ENCODE data around the gene KRT1. TPM values are rescaled to one million over a fixed set of nuclear protein-coding genes. Genes with fewer than 3 reads are reported as not detected.

KRT1 gene
- total and polyA plus RNA-seq, 2 donors (not counting 1 experiment from before 2014, with no cell fraction given): not detected

- Histone ChIP-seq H3K4me3 (replicated peaks in 1 of 4; ENCODE audit: control extremely low read depth in 1 of 4, insufficient read depth in 1 of 4, low read depth in 3 of 4, low read length in 4 of 4) (no peak overlapping the region), H3K27me3 (ENCODE audit: control insufficient read depth, insufficient read depth, low read length) (peaks cover 29% of the 10 kb centered on the region), H3K27ac (ENCODE audit: insufficient read depth, low read length) (no peak overlapping the region), H3K36me3 (ENCODE audit: control insufficient read depth, insufficient read depth, low read length) (no peaks in the 10 kb centered on the region), H3K9ac (ENCODE audit: insufficient read depth, low read length) (no peak overlapping the region), H4K20me1 (ENCODE audit: control insufficient read depth, extremely low read depth, insufficient read depth, low read length) (no peaks in the 10 kb centered on the region), H3K4me2 (ENCODE audit: extremely low read depth, insufficient read depth, low read length) (no peak overlapping the region), H3K4me1 (ENCODE audit: control insufficient read depth, extremely low read depth, insufficient read depth, low read length) (no peaks in the 10 kb centered on the region), H3K79me2 (ENCODE audit: control insufficient read depth, insufficient read depth, low read length) (no peaks in the 10 kb centered on the region), H2AFZ (ENCODE audit: low read length) (no peak overlapping the region), H3K9me3 (ENCODE audit: control insufficient read depth, insufficient read depth, low read depth, low read length) (no peaks in the 10 kb centered on the region)
- no peak for DNase-seq (ENCODE audit: low read depth in 2 of 2)
- TF ChIP-seq EZH2 (IDR thresholded peaks at IDR 0.05; ENCODE audit: low read length, missing control alignments) (no peak), CTCF (conservative IDR thresholded peaks at IDR 0.05 in 1 of 2, IDR thresholded peaks at IDR 0.05 in 1 of 2; ENCODE audit: low read depth in 1 of 2, low read length in 2 of 2) (no peak)
Measured at GRCh38 chr12:52689936-52690335, 9.7 kb upstream of the KRT1 start.

GRCh38 chr12:52689239-52689638 lies 9.0 kb upstream of the KRT1 start:
- Histone ChIP-seq H3K27ac (ENCODE audit: insufficient read depth, low read length) (no peak overlapping the region), H3K4me1 (ENCODE audit: control insufficient read depth, extremely low read depth, insufficient read depth, low read length) (no peaks in the 10 kb centered on the region), H3K9ac (ENCODE audit: insufficient read depth, low read length) (no peak overlapping the region), H3K36me3 (ENCODE audit: control insufficient read depth, insufficient read depth, low read length) (no peaks in the 10 kb centered on the region), H3K4me2 (ENCODE audit: extremely low read depth, insufficient read depth, low read length) (no peak overlapping the region), H2AFZ (ENCODE audit: low read length) (no peak overlapping the region), H3K27me3 (ENCODE audit: control insufficient read depth, insufficient read depth, low read length) (peaks cover 29% of the 10 kb centered on the region), H4K20me1 (ENCODE audit: control insufficient read depth, extremely low read depth, insufficient read depth, low read length) (no peaks in the 10 kb centered on the region), H3K9me3 (ENCODE audit: control insufficient read depth, insufficient read depth, low read depth, low read length) (no peaks in the 10 kb centered on the region), H3K79me2 (ENCODE audit: control insufficient read depth, insufficient read depth, low read length) (no peaks in the 10 kb centered on the region), H3K4me3 (replicated peaks in 1 of 4; ENCODE audit: control extremely low read depth in 1 of 4, insufficient read depth in 1 of 4, low read depth in 3 of 4, low read length in 4 of 4) (no peak overlapping the region)
- no peak for DNase-seq (ENCODE audit: low read depth in 2 of 2)
- TF ChIP-seq EZH2 (IDR thresholded peaks at IDR 0.05; ENCODE audit: low read length, missing control alignments) (no peak), CTCF (conservative IDR thresholded peaks at IDR 0.05 in 1 of 2, IDR thresholded peaks at IDR 0.05 in 1 of 2; ENCODE audit: low read depth in 1 of 2, low read length in 2 of 2) (no peak)

- Histone ChIP-seq H3K79me2 (ENCODE audit: control insufficient read depth, insufficient read depth, low read length) (no peaks in the 10 kb centered on the region), H3K4me2 (ENCODE audit: extremely low read depth, insufficient read depth, low read length) (no peak overlapping the region), H3K4me1 (ENCODE audit: control insufficient read depth, extremely low read depth, insufficient read depth, low read length) (no peaks in the 10 kb centered on the region), H3K9me3 (ENCODE audit: control insufficient read depth, insufficient read depth, low read depth, low read length) (no peaks in the 10 kb centered on the region), H3K27me3 (ENCODE audit: control insufficient read depth, insufficient read depth, low read length) (peaks cover 29% of the 10 kb centered on the region), H3K9ac (ENCODE audit: insufficient read depth, low read length) (no peak overlapping the region), H3K36me3 (ENCODE audit: control insufficient read depth, insufficient read depth, low read length) (no peaks in the 10 kb centered on the region), H3K27ac (ENCODE audit: insufficient read depth, low read length) (no peak overlapping the region), H4K20me1 (ENCODE audit: control insufficient read depth, extremely low read depth, insufficient read depth, low read length) (no peaks in the 10 kb centered on the region), H2AFZ (ENCODE audit: low read length) (no peak overlapping the region), H3K4me3 (replicated peaks in 1 of 4; ENCODE audit: control extremely low read depth in 1 of 4, insufficient read depth in 1 of 4, low read depth in 3 of 4, low read length in 4 of 4) (no peak overlapping the region)
- no peak for DNase-seq (ENCODE audit: low read depth in 2 of 2)
- TF ChIP-seq CTCF (conservative IDR thresholded peaks at IDR 0.05 in 1 of 2, IDR thresholded peaks at IDR 0.05 in 1 of 2; ENCODE audit: low read depth in 1 of 2, low read length in 2 of 2) (no peak), EZH2 (IDR thresholded peaks at IDR 0.05; ENCODE audit: low read length, missing control alignments) (no peak)
Measured at GRCh38 chr12:52688481-52688880, 8.3 kb upstream of the KRT1 start.

All from fibroblast of lung (primary cell).